ENCODE data around the gene ZMYM4. TPM values are rescaled to one million over a fixed set of nuclear protein-coding genes. Genes with fewer than 3 reads are reported as not detected.
"Not testable (repeated sequence)": the region's sequence is repeated elsewhere in the genome, so short reads cannot be mapped to it uniquely, and the experiment has no call there.

The ZMYM4 gene
- polyA plus RNA-seq, 4 donors = 3.8 to 31.9 (median 8.7) TPM

DNA sequence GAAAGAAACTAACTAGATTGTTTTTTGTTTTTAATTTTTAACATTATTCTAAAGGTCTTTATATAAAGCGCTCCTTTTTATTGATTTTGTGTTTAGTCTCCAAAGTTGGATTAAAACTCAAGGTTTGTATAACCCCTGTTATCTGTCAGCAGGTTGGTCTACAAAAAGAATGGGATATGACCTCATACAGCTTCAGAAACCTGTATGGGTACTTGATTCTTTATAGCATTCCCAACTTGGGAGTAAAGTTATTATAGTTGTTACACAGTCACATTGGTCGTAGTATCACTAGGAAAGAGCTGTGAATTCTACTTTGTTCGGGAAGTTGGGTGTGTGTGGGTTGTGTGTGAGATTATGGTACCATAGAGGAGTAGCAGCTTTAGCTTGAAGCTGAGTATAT is 52.4 kb downstream of the ZMYM4 start:
- H3K9me3 ChIP-seq (ENCODE audit: control insufficient read depth in 2 of 2, insufficient read depth in 1 of 2, low read depth in 1 of 2, low read length in 1 of 2) = no peaks in the 10 kb centered on the region
- H3K4me3 ChIP-seq (ENCODE audit: low read depth in 1 of 3, low read length in 3 of 3) = no peak overlapping the region
- 89 to 93% (median 89%) methylated on average over 3 of the region's 3 CpGs for WGBS, 3 donors
- peaks cover 0 to 12% (median 0%) of the 10 kb centered on the region in 3 donors for H3K36me3 ChIP-seq (ENCODE audit: control insufficient read depth in 3 of 3, insufficient read depth in 2 of 3, low read depth in 1 of 3, low read length in 3 of 3)
- no peaks in the 10 kb centered on the region for H3K4me1 ChIP-seq (ENCODE audit: control insufficient read depth in 3 of 3, insufficient read depth in 2 of 3, low read depth in 1 of 3, low read length in 2 of 3)
- FAIRE-seq (no peak), DNase-seq (no peak)
- no peak overlapping the region for H3K27ac ChIP-seq (ENCODE audit: low read depth in 1 of 3, low read length in 2 of 3)
- H3K27me3 ChIP-seq (ENCODE audit: control insufficient read depth in 3 of 3, insufficient read depth in 3 of 3, low read length in 3 of 3) = no peaks in the 10 kb centered on the region

GRCh38 chr1:35324486-35324885 is 56.0 kb downstream of the ZMYM4 start:
- no peaks in the 10 kb centered on the region for H3K27me3 ChIP-seq (ENCODE audit: control insufficient read depth in 3 of 3, insufficient read depth in 3 of 3, low read length in 3 of 3)
- no peak overlapping the region for H3K27ac ChIP-seq (ENCODE audit: low read depth in 1 of 3, low read length in 2 of 3)
- H3K9me3 ChIP-seq (ENCODE audit: control insufficient read depth in 2 of 2, insufficient read depth in 1 of 2, low read depth in 1 of 2, low read length in 1 of 2) = no peaks in the 10 kb centered on the region
- no peak overlapping the region for H3K4me3 ChIP-seq (ENCODE audit: low read depth in 1 of 3, low read length in 3 of 3)
- no peaks in the 10 kb centered on the region for H3K4me1 ChIP-seq (ENCODE audit: control insufficient read depth in 3 of 3, insufficient read depth in 2 of 3, low read depth in 1 of 3, low read length in 2 of 3)
- H3K36me3 ChIP-seq (ENCODE audit: control insufficient read depth in 3 of 3, insufficient read depth in 2 of 3, low read depth in 1 of 3, low read length in 3 of 3) = peaks cover 0 to 13% (median 0%) of the 10 kb centered on the region in 3 donors
- FAIRE-seq (no peak), DNase-seq (no peak)
- 81 to 94% (median 93%) methylated on average over 1 of the region's 1 CpG for WGBS, 3 donors

DNA sequence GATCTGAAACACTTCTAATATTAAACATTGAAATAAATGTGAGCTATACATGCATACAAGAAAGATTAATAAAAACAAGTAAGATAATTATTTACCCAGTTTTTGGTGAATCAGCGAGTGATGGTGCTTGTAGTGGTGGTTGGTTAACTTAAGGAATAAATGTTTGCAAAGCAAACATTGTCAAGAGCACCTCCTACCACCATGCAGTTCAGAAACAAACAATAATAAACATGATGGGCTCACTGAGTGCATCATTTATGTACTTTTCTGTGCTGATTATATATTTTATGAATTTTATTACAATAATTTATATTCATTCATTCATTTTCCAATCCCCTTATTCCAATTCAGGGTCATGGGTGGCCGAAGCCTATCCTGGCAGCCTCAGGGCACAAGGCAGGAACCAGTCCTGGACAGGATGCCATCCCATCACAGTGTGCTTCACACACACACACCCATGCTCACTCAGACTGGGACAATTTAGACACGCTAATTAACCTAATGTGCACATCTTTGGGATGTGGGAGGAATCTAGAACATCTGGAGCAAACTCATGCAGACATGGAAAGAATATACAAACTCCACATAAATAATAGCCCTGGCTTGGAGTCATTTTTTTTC is 57.8 kb downstream of the ZMYM4 start:
- DNase-seq (no peak), FAIRE-seq (no peak)
- Histone ChIP-seq H3K27ac (ENCODE audit: low read depth in 1 of 3, low read length in 2 of 3) (no peak overlapping the region), H3K9me3 (ENCODE audit: control insufficient read depth in 2 of 2, insufficient read depth in 1 of 2, low read depth in 1 of 2, low read length in 1 of 2) (no peaks in the 10 kb centered on the region), H3K4me1 (ENCODE audit: control insufficient read depth in 3 of 3, insufficient read depth in 2 of 3, low read depth in 1 of 3, low read length in 2 of 3) (no peaks in the 10 kb centered on the region), H3K4me3 (ENCODE audit: low read depth in 1 of 3, low read length in 3 of 3) (no peak overlapping the region), H3K27me3 (ENCODE audit: control insufficient read depth in 3 of 3, insufficient read depth in 3 of 3, low read length in 3 of 3) (no peaks in the 10 kb centered on the region), H3K36me3 (ENCODE audit: control insufficient read depth in 3 of 3, insufficient read depth in 2 of 3, low read depth in 1 of 3, low read length in 3 of 3) (peaks cover 0 to 8% (median 0%) of the 10 kb centered on the region in 3 donors)
- 89 to 94% (median 91%) methylated on average over 3 of the region's 3 CpGs for WGBS, 3 donors

DNA sequence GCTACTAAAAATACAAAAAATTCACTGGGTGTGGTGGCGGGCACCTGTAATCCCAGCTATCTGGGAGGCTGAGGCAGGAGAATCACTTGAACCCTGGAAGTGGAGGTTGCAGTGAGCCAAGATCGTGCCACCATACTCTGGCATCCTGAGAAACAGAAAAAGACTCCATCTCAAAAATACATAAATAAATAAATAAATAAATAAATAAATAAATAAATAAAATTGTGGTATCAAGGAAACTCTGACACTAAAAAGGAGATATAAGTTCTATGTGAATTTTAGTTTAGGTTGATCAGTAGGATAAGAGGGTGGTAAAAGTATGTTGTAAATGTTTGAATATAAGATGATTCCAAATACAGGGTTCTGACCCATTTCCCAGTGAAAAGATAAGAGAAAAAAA is 63.1 kb downstream of the ZMYM4 start:
- H3K4me3 ChIP-seq (ENCODE audit: low read depth in 1 of 3, low read length in 3 of 3); H3K27me3 ChIP-seq (ENCODE audit: control insufficient read depth in 3 of 3, insufficient read depth in 3 of 3, low read length in 3 of 3); FAIRE-seq; H3K27ac ChIP-seq (ENCODE audit: low read depth in 1 of 3, low read length in 2 of 3); DNase-seq; H3K4me1 ChIP-seq (ENCODE audit: control insufficient read depth in 3 of 3, insufficient read depth in 2 of 3, low read depth in 1 of 3, low read length in 2 of 3); H3K9me3 ChIP-seq (ENCODE audit: control insufficient read depth in 2 of 2, insufficient read depth in 1 of 2, low read depth in 1 of 2, low read length in 1 of 2): not testable (repeated sequence)
- peaks cover 0 to 23% (median 0%) of the 10 kb centered on the region in 3 donors for H3K36me3 ChIP-seq (ENCODE audit: control insufficient read depth in 3 of 3, insufficient read depth in 2 of 3, low read depth in 1 of 3, low read length in 3 of 3)
- 95 to 96% (median 96%) methylated on average over 2 of the region's 2 CpGs for WGBS, 3 donors

DNA sequence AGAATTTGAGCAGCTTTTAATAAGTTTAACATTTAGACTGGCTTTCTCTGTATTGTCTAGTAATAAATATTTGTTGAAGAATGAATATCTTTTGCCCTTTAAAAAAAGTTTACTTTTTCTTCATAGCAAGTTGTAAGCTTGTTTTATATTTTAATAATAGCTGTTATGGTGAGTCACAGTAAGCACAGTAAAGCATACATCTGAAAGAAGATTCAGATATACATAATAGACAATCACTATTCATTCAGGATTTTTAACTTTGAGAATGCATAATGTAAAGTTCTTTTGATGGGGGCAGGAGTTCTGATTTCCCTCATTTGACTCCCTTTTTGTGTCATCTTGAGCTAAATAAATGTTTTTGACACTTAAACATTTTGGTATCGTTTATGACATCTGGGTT is 66.0 kb downstream of the ZMYM4 start:
- Histone ChIP-seq H3K4me1 (ENCODE audit: control insufficient read depth in 3 of 3, insufficient read depth in 2 of 3, low read depth in 1 of 3, low read length in 2 of 3) (no peaks in the 10 kb centered on the region), H3K4me3 (ENCODE audit: low read depth in 1 of 3, low read length in 3 of 3) (no peak overlapping the region), H3K9me3 (ENCODE audit: control insufficient read depth in 2 of 2, insufficient read depth in 1 of 2, low read depth in 1 of 2, low read length in 1 of 2) (no peaks in the 10 kb centered on the region), H3K27ac (ENCODE audit: low read depth in 1 of 3, low read length in 2 of 3) (no peak overlapping the region), H3K27me3 (ENCODE audit: control insufficient read depth in 3 of 3, insufficient read depth in 3 of 3, low read length in 3 of 3) (no peaks in the 10 kb centered on the region), H3K36me3 (ENCODE audit: control insufficient read depth in 3 of 3, insufficient read depth in 2 of 3, low read depth in 1 of 3, low read length in 3 of 3) (peaks cover 0 to 22% (median 0%) of the 10 kb centered on the region in 3 donors)
- no peak for DNase-seq
- WGBS, 3 donors = 66 to 86% (median 81%) methylated on average over 1 of the region's 1 CpG
- FAIRE-seq = no peak

DNA sequence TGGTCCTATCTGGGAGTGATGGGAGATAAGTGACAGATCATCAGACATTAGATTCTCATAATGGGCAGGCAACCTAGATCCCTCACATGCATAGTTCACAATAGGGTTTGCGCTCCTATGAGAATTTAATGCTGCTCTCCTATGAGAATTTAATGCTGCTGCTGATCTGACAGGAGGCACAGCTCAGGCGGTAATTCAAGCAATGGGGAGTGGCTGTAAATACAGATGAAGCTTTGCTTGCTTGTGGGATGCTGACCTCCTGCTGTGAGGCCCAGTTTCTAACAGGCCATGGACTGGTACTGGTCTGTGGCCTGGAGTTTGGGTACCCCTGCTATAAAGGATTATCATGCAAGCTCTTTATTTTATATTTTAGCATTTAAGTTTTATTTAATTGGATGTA is 72.0 kb downstream of the ZMYM4 start:
- no peak overlapping the region for H3K27ac ChIP-seq (ENCODE audit: low read depth in 1 of 3, low read length in 2 of 3)
- no peaks in the 10 kb centered on the region for H3K4me1 ChIP-seq (ENCODE audit: control insufficient read depth in 3 of 3, insufficient read depth in 2 of 3, low read depth in 1 of 3, low read length in 2 of 3)
- 95 to 98% (median 96%) methylated on average over 2 of the region's 2 CpGs for WGBS, 3 donors
- H3K36me3 ChIP-seq (ENCODE audit: control insufficient read depth in 3 of 3, insufficient read depth in 2 of 3, low read depth in 1 of 3, low read length in 3 of 3) = peaks cover 0 to 19% (median 2%) of the 10 kb centered on the region in 3 donors
- H3K9me3 ChIP-seq (ENCODE audit: control insufficient read depth in 2 of 2, insufficient read depth in 1 of 2, low read depth in 1 of 2, low read length in 1 of 2) = no peaks in the 10 kb centered on the region
- H3K4me3 ChIP-seq (ENCODE audit: low read depth in 1 of 3, low read length in 3 of 3) = no peak overlapping the region
- FAIRE-seq = no peak
- no peak for DNase-seq
- no peaks in the 10 kb centered on the region for H3K27me3 ChIP-seq (ENCODE audit: control insufficient read depth in 3 of 3, insufficient read depth in 3 of 3, low read length in 3 of 3)

GRCh38 chr1:35345439-35345981 is 77.0 kb downstream of the ZMYM4 start:
- Histone ChIP-seq H3K36me3 (ENCODE audit: control insufficient read depth in 3 of 3, insufficient read depth in 2 of 3, low read depth in 1 of 3, low read length in 3 of 3) (peaks cover 0 to 7% (median 2%) of the 10 kb centered on the region in 3 donors), H3K27ac (ENCODE audit: low read depth in 1 of 3, low read length in 2 of 3) (no peak overlapping the region), H3K27me3 (ENCODE audit: control insufficient read depth in 3 of 3, insufficient read depth in 3 of 3, low read length in 3 of 3) (no peaks in the 10 kb centered on the region), H3K4me1 (ENCODE audit: control insufficient read depth in 3 of 3, insufficient read depth in 2 of 3, low read depth in 1 of 3, low read length in 2 of 3) (no peaks in the 10 kb centered on the region), H3K4me3 (ENCODE audit: low read depth in 1 of 3, low read length in 3 of 3) (no peak overlapping the region), H3K9me3 (ENCODE audit: control insufficient read depth in 2 of 2, insufficient read depth in 1 of 2, low read depth in 1 of 2, low read length in 1 of 2) (no peaks in the 10 kb centered on the region)
- FAIRE-seq (no peak), DNase-seq (no peak)
- 85 to 93% (median 87%) methylated on average over 13 of the region's 13 CpGs for whole genome bisulfite sequencing, 3 donors

DNA sequence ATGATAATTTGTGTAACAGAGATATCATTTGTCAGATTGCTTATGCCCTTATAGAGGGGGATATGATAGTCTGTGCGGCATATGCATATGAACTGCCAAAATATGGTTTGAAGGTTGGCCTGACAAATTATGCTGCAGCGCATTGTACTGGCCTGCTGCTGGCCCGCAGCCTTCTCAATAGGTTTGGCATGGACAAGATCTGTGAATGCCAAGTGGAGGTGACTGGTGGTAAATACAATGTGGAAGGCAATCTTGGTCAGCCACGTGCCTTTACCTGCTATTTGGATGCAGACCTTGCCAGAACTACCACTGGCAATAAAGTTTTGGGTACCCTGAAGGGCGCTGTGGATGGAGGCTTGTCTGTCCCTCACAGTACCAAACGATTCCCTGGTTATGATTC is 82.4 kb downstream of the ZMYM4 start:
- WGBS, 3 donors = 88 to 94% (median 90%) methylated on average over 6 of the region's 6 CpGs

DNA sequence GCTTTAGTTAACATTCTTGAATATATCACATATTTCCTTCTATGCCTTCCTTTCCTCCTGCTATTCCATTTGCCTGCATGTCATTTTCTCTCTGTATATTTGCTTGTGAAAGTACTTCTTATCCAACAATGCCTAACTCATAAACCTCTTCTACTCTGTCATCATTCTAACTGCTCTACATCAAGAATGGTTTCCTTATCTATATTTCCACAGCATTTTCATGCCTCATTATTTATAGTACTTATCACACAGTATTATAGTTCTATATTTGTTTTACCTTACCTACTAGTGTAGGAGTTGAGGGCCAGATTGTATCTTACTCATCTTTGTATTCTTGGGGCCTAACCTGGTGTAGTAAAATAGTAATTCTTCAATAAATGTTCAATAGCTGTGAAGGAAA is 91.5 kb downstream of the ZMYM4 start:
- Histone ChIP-seq H3K27me3 (ENCODE audit: control insufficient read depth in 3 of 3, insufficient read depth in 3 of 3, low read length in 3 of 3) (no peaks in the 10 kb centered on the region), H3K4me1 (ENCODE audit: control insufficient read depth in 3 of 3, insufficient read depth in 2 of 3, low read depth in 1 of 3, low read length in 2 of 3) (peaks cover 0 to 2% (median 0%) of the 10 kb centered on the region in 3 donors), H3K36me3 (ENCODE audit: control insufficient read depth in 3 of 3, insufficient read depth in 2 of 3, low read depth in 1 of 3, low read length in 3 of 3) (peaks cover 0 to 11% (median 0%) of the 10 kb centered on the region in 3 donors), H3K27ac (ENCODE audit: low read depth in 1 of 3, low read length in 2 of 3) (no peak overlapping the region), H3K9me3 (ENCODE audit: control insufficient read depth in 2 of 2, insufficient read depth in 1 of 2, low read depth in 1 of 2, low read length in 1 of 2) (no peaks in the 10 kb centered on the region), H3K4me3 (ENCODE audit: low read depth in 1 of 3, low read length in 3 of 3) (no peak overlapping the region)
- peak in 1 of 2 donors; percentile 11 for DNase-seq
- no peak for FAIRE-seq

More for the DNA sequence above, 82.4 kb downstream of the ZMYM4 start:
- Histone ChIP-seq H3K36me3 (ENCODE audit: control insufficient read depth in 3 of 3, insufficient read depth in 2 of 3, low read depth in 1 of 3, low read length in 3 of 3) (peaks cover 0 to 4% (median 0%) of the 10 kb centered on the region in 3 donors), H3K27me3 (ENCODE audit: control insufficient read depth in 3 of 3, insufficient read depth in 3 of 3, low read length in 3 of 3) (no peaks in the 10 kb centered on the region), H3K4me3 (ENCODE audit: low read depth in 1 of 3, low read length in 3 of 3) (no peak overlapping the region), H3K9me3 (ENCODE audit: control insufficient read depth in 2 of 2, insufficient read depth in 1 of 2, low read depth in 1 of 2, low read length in 1 of 2) (no peaks in the 10 kb centered on the region), H3K27ac (ENCODE audit: low read depth in 1 of 3, low read length in 2 of 3) (no peak overlapping the region), H3K4me1 (ENCODE audit: control insufficient read depth in 3 of 3, insufficient read depth in 2 of 3, low read depth in 1 of 3, low read length in 2 of 3) (no peaks in the 10 kb centered on the region)
- DNase-seq (no peak), FAIRE-seq (no peak)

Data from small intestine (tissue), 7 donors.